ENCODE results near the gene LRBA.
"Not testable (repeated sequence)": the region's sequence is repeated elsewhere in the genome, so short reads cannot be mapped to it uniquely, and the experiment has no call there.

LRBA gene

DNA sequence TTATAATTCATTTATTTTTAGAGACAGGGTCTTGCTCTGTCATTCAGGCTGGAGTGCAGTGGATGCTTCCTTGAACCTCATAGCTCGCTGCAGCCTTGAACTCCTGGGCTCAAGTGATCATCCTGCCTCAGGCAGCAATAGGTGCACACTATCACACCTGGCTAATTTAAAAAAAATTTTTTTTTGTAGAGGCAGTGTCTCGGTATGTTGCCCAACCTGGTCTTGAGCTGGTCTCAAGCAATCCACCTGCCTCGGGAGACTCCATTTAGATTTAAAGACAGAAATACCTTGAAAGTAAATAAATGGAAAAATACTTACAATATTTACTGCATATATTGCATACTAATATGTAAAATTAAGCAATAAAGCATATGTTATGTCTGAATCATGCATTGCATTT lies 473.4 kb downstream of the LRBA start:
- no peak for FAIRE-seq
- TF ChIP-seq POLR2A (IDR thresholded peaks at IDR 0.05; ENCODE audit: low read depth, low read length) (no peak), TAF1 (IDR thresholded peaks at IDR 0.05; ENCODE audit: borderline replicate concordance, low read depth, low read length) (no peak), POLR2AphosphoS5 (IDR thresholded peaks at IDR 0.05; ENCODE audit: low read depth, low read length) (no peak)

GRCh38 chr4:150540959-150541360 lies 474.1 kb downstream of the LRBA start:
- FAIRE-seq (no peak), DNase-seq (ENCODE audit: insufficient read length) (no peak)
- TF ChIP-seq POLR2AphosphoS5 (IDR thresholded peaks at IDR 0.05; ENCODE audit: low read depth, low read length): no peak
- TF ChIP-seq POLR2A (IDR thresholded peaks at IDR 0.05; ENCODE audit: low read depth, low read length): no peak
- TF ChIP-seq TAF1 (IDR thresholded peaks at IDR 0.05; ENCODE audit: borderline replicate concordance, low read depth, low read length): no peak

More for the DNA sequence above, 473.4 kb downstream of the LRBA start:
- no peak for DNase-seq (ENCODE audit: insufficient read length)

- FAIRE-seq (no peak), DNase-seq (ENCODE audit: insufficient read length) (no peak)
- TF ChIP-seq POLR2A (IDR thresholded peaks at IDR 0.05; ENCODE audit: low read depth, low read length) (no peak), TAF1 (IDR thresholded peaks at IDR 0.05; ENCODE audit: borderline replicate concordance, low read depth, low read length) (no peak), POLR2AphosphoS5 (IDR thresholded peaks at IDR 0.05; ENCODE audit: low read depth, low read length) (no peak)
These were observed 474.5 kb downstream of the LRBA start for GRCh38 chr4:150540536-150540935.

- not testable (repeated sequence) for DNase-seq (ENCODE audit: insufficient read length); FAIRE-seq
These were observed 477.2 kb downstream of the LRBA start for GRCh38 chr4:150537911-150538310.

- DNase-seq (ENCODE audit: insufficient read length) (no peak), FAIRE-seq (no peak)
These were observed 480.3 kb downstream of the LRBA start for GRCh38 chr4:150534818-150535217.

GRCh38 chr4:150533673-150534072 lies 481.4 kb downstream of the LRBA start:
- DNase-seq (ENCODE audit: insufficient read length): no peak
- FAIRE-seq: no peak
- TF ChIP-seq POLR2AphosphoS5 (IDR thresholded peaks at IDR 0.05; ENCODE audit: low read depth, low read length) (no peak), TAF1 (IDR thresholded peaks at IDR 0.05; ENCODE audit: borderline replicate concordance, low read depth, low read length) (no peak), POLR2A (IDR thresholded peaks at IDR 0.05; ENCODE audit: low read depth, low read length) (no peak)

More at GRCh38 chr4:150534818-150535217, 480.3 kb downstream of the LRBA start:
- TF ChIP-seq POLR2AphosphoS5 (IDR thresholded peaks at IDR 0.05; ENCODE audit: low read depth, low read length): no peak

GRCh38 chr4:150525321-150525868 lies 489.7 kb downstream of the LRBA start:
- DNase-seq (ENCODE audit: insufficient read length) (no peak), FAIRE-seq (no peak)
- no peak for TF ChIP-seq POLR2A (IDR thresholded peaks at IDR 0.05; ENCODE audit: low read depth, low read length)
- no peak for TF ChIP-seq POLR2AphosphoS5 (IDR thresholded peaks at IDR 0.05; ENCODE audit: low read depth, low read length)
- no peak for TF ChIP-seq TAF1 (IDR thresholded peaks at IDR 0.05; ENCODE audit: borderline replicate concordance, low read depth, low read length)

- no peak for FAIRE-seq
- TF ChIP-seq TAF1 (IDR thresholded peaks at IDR 0.05; ENCODE audit: borderline replicate concordance, low read depth, low read length): no peak
- no peak for TF ChIP-seq POLR2AphosphoS5 (IDR thresholded peaks at IDR 0.05; ENCODE audit: low read depth, low read length)
- no peak for TF ChIP-seq POLR2A (IDR thresholded peaks at IDR 0.05; ENCODE audit: low read depth, low read length)
- no peak for DNase-seq (ENCODE audit: insufficient read length)
These were observed 496.5 kb downstream of the LRBA start for GRCh38 chr4:150518559-150518958.

DNA sequence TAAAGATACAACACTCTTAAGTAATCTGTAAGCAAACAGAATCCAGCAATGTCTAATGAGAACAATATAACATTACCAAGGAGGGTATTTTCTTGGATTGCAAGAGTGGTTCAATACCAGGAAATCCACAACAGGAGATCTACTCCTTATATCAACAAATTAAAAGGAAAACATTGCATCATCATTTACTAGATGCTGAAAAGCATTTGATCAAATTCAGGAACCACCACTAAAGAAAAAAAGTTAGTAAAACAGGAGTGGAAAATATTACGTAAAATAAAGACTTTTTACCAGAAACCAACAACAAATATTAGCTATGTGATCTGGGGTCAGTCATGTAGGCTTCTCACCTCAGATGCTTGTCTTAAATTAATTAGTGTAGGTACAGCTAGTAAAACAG lies 499.9 kb downstream of the LRBA start:
- DNase-seq (ENCODE audit: insufficient read length) (no peak), FAIRE-seq (no peak)
- no peak for TF ChIP-seq TAF1 (IDR thresholded peaks at IDR 0.05; ENCODE audit: borderline replicate concordance, low read depth, low read length)
- TF ChIP-seq POLR2A (IDR thresholded peaks at IDR 0.05; ENCODE audit: low read depth, low read length): no peak
- no peak for TF ChIP-seq POLR2AphosphoS5 (IDR thresholded peaks at IDR 0.05; ENCODE audit: low read depth, low read length)

DNA sequence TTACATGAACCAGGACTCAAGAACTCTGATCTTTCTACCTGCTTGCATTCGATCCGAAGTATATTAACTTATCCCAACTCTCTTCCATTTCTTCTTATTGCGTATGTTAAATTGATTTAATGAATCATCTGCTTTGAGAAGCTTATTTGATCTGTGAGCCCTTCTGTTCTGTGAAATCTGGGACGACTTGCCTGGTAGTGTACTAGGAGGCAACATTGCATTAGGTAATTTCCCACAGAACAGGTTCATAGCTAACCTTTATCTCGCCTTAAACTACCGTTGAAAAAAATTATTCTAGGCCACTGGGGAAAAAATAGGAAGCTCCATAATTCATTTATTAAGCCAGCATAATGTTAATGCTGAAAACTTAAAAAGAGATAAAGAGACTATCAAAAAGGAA lies 500.4 kb downstream of the LRBA start:
- DNase-seq (ENCODE audit: insufficient read length): no peak
- no peak for FAIRE-seq
- TF ChIP-seq POLR2AphosphoS5 (IDR thresholded peaks at IDR 0.05; ENCODE audit: low read depth, low read length) (no peak), POLR2A (IDR thresholded peaks at IDR 0.05; ENCODE audit: low read depth, low read length) (no peak)

- no peak for DNase-seq (ENCODE audit: insufficient read length)
- no peak for FAIRE-seq
- no peak for TF ChIP-seq POLR2A (IDR thresholded peaks at IDR 0.05; ENCODE audit: low read depth, low read length)
- TF ChIP-seq TAF1 (IDR thresholded peaks at IDR 0.05; ENCODE audit: borderline replicate concordance, low read depth, low read length): no peak
- TF ChIP-seq POLR2AphosphoS5 (IDR thresholded peaks at IDR 0.05; ENCODE audit: low read depth, low read length): no peak
These were observed 504.8 kb downstream of the LRBA start for GRCh38 chr4:150510176-150510865.

DNA sequence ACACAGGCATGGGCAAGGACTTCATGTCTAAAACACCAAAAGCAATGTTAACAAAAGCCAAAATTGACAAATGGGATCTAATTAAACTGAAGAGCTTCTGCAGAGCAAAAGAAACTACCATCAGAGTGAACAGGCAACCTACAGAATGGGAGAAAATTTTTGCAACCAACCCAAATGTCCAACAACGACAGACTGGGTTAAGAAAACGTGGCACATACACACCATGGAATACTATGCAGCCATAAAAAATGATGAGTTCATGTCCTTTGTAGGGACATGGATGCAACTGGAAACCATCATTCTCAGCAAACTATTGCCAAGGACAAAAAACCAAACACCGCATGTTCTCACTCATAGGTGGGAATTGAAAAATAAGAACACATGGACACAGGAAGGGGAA lies 507.4 kb downstream of the LRBA start:
- FAIRE-seq: not testable (repeated sequence)

DNA sequence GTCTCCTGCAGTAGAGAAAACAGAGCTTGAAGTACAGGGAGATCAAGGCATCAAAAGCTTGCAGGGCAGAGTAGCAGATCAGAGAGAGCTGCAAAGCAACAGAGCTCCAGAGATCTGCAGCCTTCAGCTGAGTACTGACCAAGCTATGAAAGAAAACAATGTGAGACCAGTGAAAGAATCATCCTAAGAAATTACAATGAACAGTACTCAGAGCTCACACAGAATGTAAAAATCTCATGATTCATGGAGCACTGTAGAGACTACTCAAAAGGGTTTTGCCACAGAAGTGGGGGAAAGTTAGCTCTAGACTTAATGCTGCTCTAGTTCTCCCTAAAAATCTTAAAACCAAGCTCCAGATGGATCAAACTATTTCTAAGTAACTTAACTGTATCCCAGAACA lies 513.1 kb downstream of the LRBA start:
- TF ChIP-seq POLR2AphosphoS5 (IDR thresholded peaks at IDR 0.05; ENCODE audit: low read depth, low read length): no peak
- no peak for TF ChIP-seq TAF1 (IDR thresholded peaks at IDR 0.05; ENCODE audit: borderline replicate concordance, low read depth, low read length)
- no peak for TF ChIP-seq POLR2A (IDR thresholded peaks at IDR 0.05; ENCODE audit: low read depth, low read length)
- DNase-seq (ENCODE audit: insufficient read length): no peak
- no peak for FAIRE-seq

More for the DNA sequence above, 507.4 kb downstream of the LRBA start:
- DNase-seq (ENCODE audit: insufficient read length): not testable (repeated sequence)

Data from GM12892 (cell line).